Measurements from ENCODE around the gene DDC.

The DDC gene

GRCh38 chr7:50427518-50427917, 137.7 kb downstream of the DDC start:
- Histone ChIP-seq H3K18ac (ENCODE audit: low read length) (no peak overlapping the region), H4K12ac (ENCODE audit: low read depth, low read length) (no peak overlapping the region), H3K4ac (ENCODE audit: low read depth, low read length) (no peak overlapping the region), H3K27me3 (ENCODE audit: insufficient read depth, low read length) (no peaks in the 10 kb centered on the region), H2AK5ac (ENCODE audit: low read length) (no peak overlapping the region), H3K79me2 (ENCODE audit: control insufficient read depth, insufficient read depth, low read length, poor library complexity) (no peaks in the 10 kb centered on the region), H2AFZ (ENCODE audit: insufficient read depth, low read length, poor library complexity) (no peak overlapping the region), H3K9me3 (ENCODE audit: insufficient read depth, low read depth, low read length) (no peaks in the 10 kb centered on the region), H4K8ac (ENCODE audit: low read depth, low read length) (no peak overlapping the region), H3K4me1 (ENCODE audit: control insufficient read depth in 1 of 2, insufficient read depth in 2 of 2, low read length in 2 of 2) (no peaks in the 10 kb centered on the region), H3K79me1 (ENCODE audit: low read length) (no peaks in the 10 kb centered on the region), H3K14ac (ENCODE audit: low read length) (no peak overlapping the region), H3K9ac (ENCODE audit: low read length) (no peak overlapping the region), H3K27ac (ENCODE audit: low read depth, low read length) (no peak overlapping the region), H4K91ac (ENCODE audit: low read depth, low read length) (no peak overlapping the region), H3K4me3 (ENCODE audit: low read depth, low read length) (no peak overlapping the region), H2BK120ac (ENCODE audit: insufficient read depth, low read length, poor library complexity) (no peak overlapping the region), H3K23ac (ENCODE audit: low read length) (no peak overlapping the region), H2BK12ac (ENCODE audit: low read length) (no peak overlapping the region), H3K36me3 (ENCODE audit: control insufficient read depth in 1 of 2, insufficient read depth in 2 of 2, low read length in 2 of 2) (no peaks in the 10 kb centered on the region), H2BK5ac (ENCODE audit: low read depth, low read length, poor library complexity) (no peak overlapping the region), H3K4me2 (ENCODE audit: low read length) (no peak overlapping the region)
- no CpG with 5 or more reads among the region's 2 CpGs for WGBS (ENCODE audit: extremely low coverage, insufficient coverage, insufficient read length)
- no peak for DNase-seq

GRCh38 chr7:50426280-50427045, 138.7 kb downstream of the DDC start:
- Histone ChIP-seq H2AFZ (ENCODE audit: insufficient read depth, low read length, poor library complexity) (no peak overlapping the region), H3K27ac (ENCODE audit: low read depth, low read length) (no peak overlapping the region), H3K9ac (ENCODE audit: low read length) (no peak overlapping the region), H3K4me3 (ENCODE audit: low read depth, low read length) (no peak overlapping the region), H3K4me1 (ENCODE audit: control insufficient read depth in 1 of 2, insufficient read depth in 2 of 2, low read length in 2 of 2) (no peaks in the 10 kb centered on the region), H3K79me2 (ENCODE audit: control insufficient read depth, insufficient read depth, low read length, poor library complexity) (no peaks in the 10 kb centered on the region), H3K14ac (ENCODE audit: low read length) (no peak overlapping the region), H3K18ac (ENCODE audit: low read length) (no peak overlapping the region), H3K4me2 (ENCODE audit: low read length) (no peak overlapping the region), H2AK5ac (ENCODE audit: low read length) (no peak overlapping the region), H3K36me3 (ENCODE audit: control insufficient read depth in 1 of 2, insufficient read depth in 2 of 2, low read length in 2 of 2) (no peaks in the 10 kb centered on the region), H4K91ac (ENCODE audit: low read depth, low read length) (no peak overlapping the region), H3K9me3 (ENCODE audit: insufficient read depth, low read depth, low read length) (no peaks in the 10 kb centered on the region), H2BK5ac (ENCODE audit: low read depth, low read length, poor library complexity) (no peak overlapping the region), H3K27me3 (ENCODE audit: insufficient read depth, low read length) (no peaks in the 10 kb centered on the region), H4K12ac (ENCODE audit: low read depth, low read length) (no peak overlapping the region), H2BK12ac (ENCODE audit: low read length) (no peak overlapping the region), H3K23ac (ENCODE audit: low read length) (no peak overlapping the region), H3K4ac (ENCODE audit: low read depth, low read length) (no peak overlapping the region), H4K8ac (ENCODE audit: low read depth, low read length) (no peak overlapping the region), H3K79me1 (ENCODE audit: low read length) (no peaks in the 10 kb centered on the region), H2BK120ac (ENCODE audit: insufficient read depth, low read length, poor library complexity) (no peak overlapping the region)
- no peak for DNase-seq
- no CpG with 5 or more reads among the region's 5 CpGs for WGBS (ENCODE audit: extremely low coverage, insufficient coverage, insufficient read length)

- DNase-seq = no peak
- Histone ChIP-seq H3K23ac (ENCODE audit: low read length) (no peak overlapping the region), H3K79me1 (ENCODE audit: low read length) (no peaks in the 10 kb centered on the region), H2BK5ac (ENCODE audit: low read depth, low read length, poor library complexity) (no peak overlapping the region), H3K9ac (ENCODE audit: low read length) (no peak overlapping the region), H4K8ac (ENCODE audit: low read depth, low read length) (no peak overlapping the region), H3K79me2 (ENCODE audit: control insufficient read depth, insufficient read depth, low read length, poor library complexity) (no peaks in the 10 kb centered on the region), H3K4me1 (ENCODE audit: control insufficient read depth in 1 of 2, insufficient read depth in 2 of 2, low read length in 2 of 2) (peaks cover 0 to 4% of the 10 kb centered on the region in 2 experiments), H3K27me3 (ENCODE audit: insufficient read depth, low read length) (no peaks in the 10 kb centered on the region), H3K14ac (ENCODE audit: low read length) (no peak overlapping the region), H3K18ac (ENCODE audit: low read length) (no peak overlapping the region), H2BK12ac (ENCODE audit: low read length) (no peak overlapping the region), H2BK120ac (ENCODE audit: insufficient read depth, low read length, poor library complexity) (no peak overlapping the region), H3K27ac (ENCODE audit: low read depth, low read length) (no peak overlapping the region), H3K36me3 (ENCODE audit: control insufficient read depth in 1 of 2, insufficient read depth in 2 of 2, low read length in 2 of 2) (no peaks in the 10 kb centered on the region), H2AK5ac (ENCODE audit: low read length) (no peak overlapping the region), H3K4ac (ENCODE audit: low read depth, low read length) (no peak overlapping the region), H3K4me2 (ENCODE audit: low read length) (no peak overlapping the region), H3K4me3 (ENCODE audit: low read depth, low read length) (no peak overlapping the region), H3K9me3 (ENCODE audit: insufficient read depth, low read depth, low read length) (no peaks in the 10 kb centered on the region), H4K12ac (ENCODE audit: low read depth, low read length) (no peak overlapping the region), H4K91ac (ENCODE audit: low read depth, low read length) (no peak overlapping the region), H2AFZ (ENCODE audit: insufficient read depth, low read length, poor library complexity) (no peak overlapping the region)
- WGBS (ENCODE audit: extremely low coverage, insufficient coverage, insufficient read length) = no CpG with 5 or more reads among the region's 6 CpGs
Observed at GRCh38 chr7:50425318-50425717, 139.9 kb downstream of the DDC start.

GRCh38 chr7:50423860-50424259, 141.3 kb downstream of the DDC start:
- no peak overlapping the region for H3K14ac ChIP-seq (ENCODE audit: low read length)
- no peak overlapping the region for H3K18ac ChIP-seq (ENCODE audit: low read length)
- H2BK5ac ChIP-seq (ENCODE audit: low read depth, low read length, poor library complexity) = no peak overlapping the region
- no peaks in the 10 kb centered on the region for H3K27me3 ChIP-seq (ENCODE audit: insufficient read depth, low read length)
- no peak overlapping the region for H3K23ac ChIP-seq (ENCODE audit: low read length)
- H3K4me1 ChIP-seq (ENCODE audit: control insufficient read depth in 1 of 2, insufficient read depth in 2 of 2, low read length in 2 of 2) = peaks cover 0 to 4% of the 10 kb centered on the region in 2 experiments
- no peak overlapping the region for H4K8ac ChIP-seq (ENCODE audit: low read depth, low read length)
- no peak overlapping the region for H3K4me2 ChIP-seq (ENCODE audit: low read length)
- no CpG with 5 or more reads among the region's 4 CpGs for WGBS (ENCODE audit: extremely low coverage, insufficient coverage, insufficient read length)
- H3K79me1 ChIP-seq (ENCODE audit: low read length) = no peaks in the 10 kb centered on the region
- no peak overlapping the region for H2BK12ac ChIP-seq (ENCODE audit: low read length)
- H3K9me3 ChIP-seq (ENCODE audit: insufficient read depth, low read depth, low read length) = no peaks in the 10 kb centered on the region
- H3K36me3 ChIP-seq (ENCODE audit: control insufficient read depth in 1 of 2, insufficient read depth in 2 of 2, low read length in 2 of 2) = no peaks in the 10 kb centered on the region
- no peak overlapping the region for H2AK5ac ChIP-seq (ENCODE audit: low read length)
- no peaks in the 10 kb centered on the region for H3K79me2 ChIP-seq (ENCODE audit: control insufficient read depth, insufficient read depth, low read length, poor library complexity)
- no peak for DNase-seq
- H4K12ac ChIP-seq (ENCODE audit: low read depth, low read length) = no peak overlapping the region
- H3K27ac ChIP-seq (ENCODE audit: low read depth, low read length) = no peak overlapping the region
- H3K4ac ChIP-seq (ENCODE audit: low read depth, low read length) = no peak overlapping the region
- H2BK120ac ChIP-seq (ENCODE audit: insufficient read depth, low read length, poor library complexity) = no peak overlapping the region
- no peak overlapping the region for H4K91ac ChIP-seq (ENCODE audit: low read depth, low read length)
- H3K4me3 ChIP-seq (ENCODE audit: low read depth, low read length) = no peak overlapping the region
- H2AFZ ChIP-seq (ENCODE audit: insufficient read depth, low read length, poor library complexity) = no peak overlapping the region
- no peak overlapping the region for H3K9ac ChIP-seq (ENCODE audit: low read length)

Measured in trophoblast cell (in vitro differentiated cells and primary cell).